ENCODE data around the gene RRAS2. TPM values are rescaled to one million over a fixed set of nuclear protein-coding genes. Genes with fewer than 3 reads are reported as not detected.

Gene RRAS2
- total RNA-seq, 2 donors from 2014 or later: 75.1 to 99.7 TPM

DNA sequence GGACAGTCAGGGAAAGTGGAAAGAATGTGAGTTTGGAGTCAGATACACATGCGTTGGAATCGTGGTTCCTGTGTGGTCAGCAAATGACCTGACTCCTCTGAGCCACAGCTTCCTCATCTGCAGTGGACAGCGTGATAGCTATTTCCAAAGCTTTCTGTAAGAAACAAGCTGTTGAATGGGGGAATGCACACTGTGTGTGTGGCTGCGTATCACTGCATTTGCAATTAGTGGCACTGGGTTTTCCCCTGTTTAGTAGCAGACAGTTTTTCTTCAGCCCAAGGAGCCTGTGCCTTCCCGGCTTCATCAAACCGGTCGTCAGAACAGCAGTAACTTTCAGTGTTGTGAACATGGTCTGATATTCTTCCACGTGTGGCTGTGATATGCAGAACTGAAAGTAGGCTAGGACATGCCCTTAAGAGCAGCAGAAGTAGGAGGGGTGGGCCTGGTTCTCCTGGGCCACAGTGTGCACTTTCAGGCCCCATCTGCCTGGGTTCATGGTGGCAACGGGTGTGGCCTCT is 121.5 kb downstream of the RRAS2 start:
- Mint-ChIP-seq H3K27me3 (ENCODE audit: insufficient read depth) (peaks cover 18% of the 10 kb centered on the region), H3K36me3 (ENCODE audit: low read depth) (no peaks in the 10 kb centered on the region), H3K9me3 (no peaks in the 10 kb centered on the region), H3K4me3 (no peak overlapping the region), H3K27ac (no peak overlapping the region), H3K4me1 (no peaks in the 10 kb centered on the region)
- Histone ChIP-seq H3K27me3 (ENCODE audit: control insufficient read depth, insufficient read depth, low read length, poor library complexity, severe bottlenecking) (no peaks in the 10 kb centered on the region), H3K36me3 (ENCODE audit: control insufficient read depth, insufficient read depth, low read length) (no peaks in the 10 kb centered on the region), H3K9me3 (ENCODE audit: control insufficient read depth, low read length) (no peaks in the 10 kb centered on the region), H3K4me1 (ENCODE audit: control insufficient read depth, insufficient read depth, low read length) (no peaks in the 10 kb centered on the region), H3K4me3 (ENCODE audit: low read length) (no peak overlapping the region), H3K27ac (ENCODE audit: low read depth, low read length) (no peak overlapping the region), H3K9ac (ENCODE audit: extremely low read depth, low read length, poor library complexity, severe bottlenecking) (no peak overlapping the region)
- 85 to 93% methylated on average over 9 of the region's 9 CpGs for WGBS, 2 experiments (ENCODE audit: insufficient coverage in 1 of 2, insufficient read length in 1 of 2)
- no peak for DNase-seq
- TF ChIP-seq CTCF (conservative IDR thresholded peaks at IDR 0.05): no peak

GRCh38 chr11:14235701-14236100 is 123.3 kb downstream of the RRAS2 start:
- Histone ChIP-seq H3K4me3 (ENCODE audit: low read length) (no peak overlapping the region), H3K27ac (ENCODE audit: low read depth, low read length) (no peak overlapping the region), H3K4me1 (ENCODE audit: control insufficient read depth, insufficient read depth, low read length) (no peaks in the 10 kb centered on the region), H3K36me3 (ENCODE audit: control insufficient read depth, insufficient read depth, low read length) (no peaks in the 10 kb centered on the region), H3K27me3 (ENCODE audit: control insufficient read depth, insufficient read depth, low read length, poor library complexity, severe bottlenecking) (no peaks in the 10 kb centered on the region), H3K9ac (ENCODE audit: extremely low read depth, low read length, poor library complexity, severe bottlenecking) (no peak overlapping the region), H3K9me3 (ENCODE audit: control insufficient read depth, low read length) (no peaks in the 10 kb centered on the region)
- no peak for DNase-seq
- Mint-ChIP-seq H3K9me3 (no peaks in the 10 kb centered on the region), H3K27ac (no peak overlapping the region), H3K27me3 (ENCODE audit: insufficient read depth) (peaks cover 21% of the 10 kb centered on the region), H3K36me3 (ENCODE audit: low read depth) (no peaks in the 10 kb centered on the region), H3K4me1 (no peaks in the 10 kb centered on the region), H3K4me3 (no peak overlapping the region)
- WGBS, 2 experiments (ENCODE audit: insufficient coverage in 1 of 2, insufficient read length in 1 of 2): 90 to 92% methylated on average over 1 of the region's 1 CpG
- TF ChIP-seq CTCF (conservative IDR thresholded peaks at IDR 0.05): no peak

DNA sequence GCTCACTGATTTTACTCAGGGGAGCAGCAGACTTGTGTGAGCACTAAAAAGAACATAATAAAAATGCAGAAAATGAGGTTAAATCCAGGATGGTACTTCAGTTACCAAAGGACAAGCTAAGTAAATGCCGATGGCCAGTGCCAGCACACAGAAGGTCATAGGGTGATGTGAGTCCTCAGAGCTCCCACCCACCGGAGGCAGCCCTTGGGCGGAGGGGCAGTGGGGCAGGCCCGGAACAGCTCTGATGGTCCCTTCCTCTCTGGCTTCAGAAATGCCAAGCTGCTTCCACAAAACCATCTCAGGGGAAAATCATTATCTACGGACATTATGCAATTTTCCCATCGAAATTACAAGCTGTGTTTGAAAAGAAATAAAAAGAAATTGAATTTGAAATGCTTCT is 124.5 kb downstream of the RRAS2 start:
- H3K27me3 Mint-ChIP-seq (ENCODE audit: insufficient read depth): peaks cover 33% of the 10 kb centered on the region
- no peaks in the 10 kb centered on the region for H3K4me1 ChIP-seq (ENCODE audit: control insufficient read depth, insufficient read depth, low read length)
- H3K36me3 Mint-ChIP-seq (ENCODE audit: low read depth): no peaks in the 10 kb centered on the region
- H3K4me3 Mint-ChIP-seq: no peak overlapping the region
- no peak overlapping the region for H3K9ac ChIP-seq (ENCODE audit: extremely low read depth, low read length, poor library complexity, severe bottlenecking)
- no peaks in the 10 kb centered on the region for H3K36me3 ChIP-seq (ENCODE audit: control insufficient read depth, insufficient read depth, low read length)
- DNase-seq: no peak
- no peak overlapping the region for H3K27ac Mint-ChIP-seq
- H3K4me1 Mint-ChIP-seq: peaks cover 7% of the 10 kb centered on the region
- no peaks in the 10 kb centered on the region for H3K9me3 Mint-ChIP-seq
- TF ChIP-seq CTCF (conservative IDR thresholded peaks at IDR 0.05): no peak
- no peak overlapping the region for H3K4me3 ChIP-seq (ENCODE audit: low read length)
- 93 to 96% methylated on average over 4 to 6 of the region's 6 CpGs for WGBS, 2 experiments (ENCODE audit: insufficient coverage in 1 of 2, insufficient read length in 1 of 2)
- no peaks in the 10 kb centered on the region for H3K27me3 ChIP-seq (ENCODE audit: control insufficient read depth, insufficient read depth, low read length, poor library complexity, severe bottlenecking)
- no peak overlapping the region for H3K27ac ChIP-seq (ENCODE audit: low read depth, low read length)
- H3K9me3 ChIP-seq (ENCODE audit: control insufficient read depth, low read length): no peaks in the 10 kb centered on the region
